ENCODE measurements around the gene KSR1. TPM values are rescaled to one million over a fixed set of nuclear protein-coding genes. Genes with fewer than 3 reads are reported as not detected.

Gene KSR1
- total RNA-seq, 2 experiments from 2014 or later = 19.4 to 25.3 TPM

DNA sequence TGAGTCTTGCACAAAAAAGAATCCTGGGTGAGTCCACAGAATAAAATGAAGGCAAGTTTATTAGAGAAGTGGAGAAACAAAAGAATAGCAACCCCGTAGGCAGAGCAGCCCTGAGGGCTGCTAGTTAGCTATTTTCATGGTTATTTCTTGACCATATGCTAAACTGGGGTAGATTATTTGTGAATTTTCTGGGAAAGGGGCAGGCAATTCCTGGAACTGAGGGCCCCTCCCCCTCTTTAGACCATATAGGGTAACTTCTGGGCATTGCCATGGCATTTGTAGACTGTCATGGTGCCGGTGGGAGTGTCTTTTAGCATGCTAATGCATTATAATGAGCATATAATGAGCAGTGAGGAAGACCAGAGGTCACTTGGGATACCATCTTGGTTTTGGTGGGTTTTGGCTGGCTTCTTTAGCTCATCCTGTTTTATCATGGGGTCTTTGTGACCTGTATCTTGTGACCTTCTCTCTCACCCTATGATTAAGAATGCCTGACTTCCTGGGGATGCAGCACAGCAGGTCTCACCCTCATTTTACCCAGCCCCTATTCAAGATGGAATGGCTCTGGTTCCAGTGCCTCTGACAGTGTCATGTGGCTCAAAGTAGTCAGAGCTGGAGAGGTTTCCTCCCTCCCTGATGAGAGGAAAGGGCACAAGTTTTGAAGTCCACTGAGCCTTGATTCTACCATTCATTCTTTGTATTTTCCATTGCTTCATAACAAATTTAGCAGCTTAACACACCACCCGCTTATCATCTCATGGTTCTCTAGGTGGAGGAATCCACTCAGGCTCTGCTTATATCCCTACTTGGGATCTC, 119.1 kb downstream of the KSR1 start:
- no peak overlapping the region for H3K27ac Mint-ChIP-seq
- H3K4me1 Mint-ChIP-seq (ENCODE audit: low read depth) = no peaks in the 10 kb centered on the region
- intact Hi-C loops (cut with DNase I, micrococcal nuclease) = no loop called here
- H3K4me1 ChIP-seq (ENCODE audit: insufficient read depth, low read length) = peaks cover 6% of the 10 kb centered on the region
- ATAC-seq (ENCODE audit: poor library complexity) (no peak), DNase-seq (no peak)
- H3K9me3 Mint-ChIP-seq = no peaks in the 10 kb centered on the region
- H3K36me3 Mint-ChIP-seq (ENCODE audit: low read depth) = no peaks in the 10 kb centered on the region
- H3K9me3 ChIP-seq (ENCODE audit: control insufficient read depth in 1 of 2, insufficient read depth in 1 of 2, low read length in 2 of 2) = peaks cover 0 to 3% of the 10 kb centered on the region in 2 experiments
- CTCF ChIA-PET = no interaction called here
- POLR2A ChIA-PET = no interaction called here
- H3K27me3 ChIP-seq (ENCODE audit: control insufficient read depth in 1 of 2, insufficient read depth in 2 of 2, low read length in 2 of 2) = no peaks in the 10 kb centered on the region
- TF ChIP-seq, protein P1, sequence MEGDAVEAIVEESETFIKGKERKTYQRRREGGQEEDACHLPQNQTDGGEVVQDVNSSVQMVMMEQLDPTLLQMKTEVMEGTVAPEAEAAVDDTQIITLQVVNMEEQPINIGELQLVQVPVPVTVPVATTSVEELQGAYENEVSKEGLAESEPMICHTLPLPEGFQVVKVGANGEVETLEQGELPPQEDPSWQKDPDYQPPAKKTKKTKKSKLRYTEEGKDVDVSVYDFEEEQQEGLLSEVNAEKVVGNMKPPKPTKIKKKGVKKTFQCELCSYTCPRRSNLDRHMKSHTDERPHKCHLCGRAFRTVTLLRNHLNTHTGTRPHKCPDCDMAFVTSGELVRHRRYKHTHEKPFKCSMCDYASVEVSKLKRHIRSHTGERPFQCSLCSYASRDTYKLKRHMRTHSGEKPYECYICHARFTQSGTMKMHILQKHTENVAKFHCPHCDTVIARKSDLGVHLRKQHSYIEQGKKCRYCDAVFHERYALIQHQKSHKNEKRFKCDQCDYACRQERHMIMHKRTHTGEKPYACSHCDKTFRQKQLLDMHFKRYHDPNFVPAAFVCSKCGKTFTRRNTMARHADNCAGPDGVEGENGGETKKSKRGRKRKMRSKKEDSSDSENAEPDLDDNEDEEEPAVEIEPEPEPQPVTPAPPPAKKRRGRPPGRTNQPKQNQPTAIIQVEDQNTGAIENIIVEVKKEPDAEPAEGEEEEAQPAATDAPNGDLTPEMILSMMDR (IDR thresholded peaks at IDR 0.05) = no peak
- H3K4me3 ChIP-seq (ENCODE audit: low read length) = no peak overlapping the region
- H3K27me3 Mint-ChIP-seq = no peaks in the 10 kb centered on the region
- no peak overlapping the region for H3K4me3 Mint-ChIP-seq
- H3K27ac ChIP-seq (ENCODE audit: low read depth in 1 of 2, low read length in 2 of 2) = no peak overlapping the region
- no peaks in the 10 kb centered on the region for H3K36me3 ChIP-seq (ENCODE audit: insufficient read depth, low read length)

DNA sequence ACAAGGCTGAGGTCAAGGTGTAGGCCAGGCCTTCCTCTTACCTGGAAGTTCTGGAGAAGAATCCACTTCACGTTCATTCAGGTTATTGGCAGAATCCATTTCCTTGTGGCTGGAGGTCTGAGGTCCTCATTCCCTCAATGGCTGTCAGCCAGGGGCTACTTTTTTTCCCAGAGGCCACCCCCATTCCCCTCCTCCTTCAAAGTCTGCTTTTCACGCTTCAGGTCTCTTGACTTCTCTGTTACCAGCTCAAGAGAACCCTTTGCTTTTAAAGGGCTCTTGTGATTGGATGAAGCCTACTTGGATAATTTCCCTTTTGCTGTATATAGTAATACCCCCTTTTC, 119.6 kb downstream of the KSR1 start:
- no peaks in the 10 kb centered on the region for H3K4me1 Mint-ChIP-seq (ENCODE audit: low read depth)

DNA sequence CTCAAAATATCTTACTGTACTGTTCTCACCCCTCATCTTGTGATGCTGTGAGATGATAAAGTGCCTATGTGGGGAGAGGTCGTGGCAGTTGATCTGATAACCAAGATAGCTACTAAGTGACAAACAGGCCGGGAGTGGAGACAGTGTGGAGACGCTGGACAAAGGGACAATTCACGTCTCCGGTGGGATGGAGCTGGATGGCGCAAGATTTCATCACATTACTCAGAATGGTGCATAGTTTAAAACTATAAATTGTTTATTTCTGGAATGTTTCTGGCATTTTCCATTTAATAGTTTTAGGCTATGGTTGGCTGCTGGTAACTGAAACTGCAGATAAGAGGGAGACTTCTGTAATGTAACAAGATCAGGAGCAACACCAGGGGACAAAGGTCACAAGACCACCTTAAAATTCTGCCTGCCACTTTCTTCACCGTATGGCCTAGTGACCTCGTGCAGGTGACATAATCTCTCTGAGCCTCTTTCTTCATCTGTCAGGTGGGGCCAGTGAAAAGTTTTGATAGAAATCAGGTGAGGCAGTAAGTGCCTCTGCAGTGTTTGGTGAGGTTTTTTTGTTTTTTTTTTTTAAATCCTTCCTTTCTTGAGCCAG, 120.3 kb downstream of the KSR1 start:
- Histone ChIP-seq H3K27ac (ENCODE audit: low read depth in 1 of 2, low read length in 2 of 2) (no peak overlapping the region), H3K9me3 (ENCODE audit: control insufficient read depth in 1 of 2, insufficient read depth in 1 of 2, low read length in 2 of 2) (peaks cover 0 to 3% of the 10 kb centered on the region in 2 experiments), H3K27me3 (ENCODE audit: control insufficient read depth in 1 of 2, insufficient read depth in 2 of 2, low read length in 2 of 2) (no peaks in the 10 kb centered on the region), H3K36me3 (ENCODE audit: insufficient read depth, low read length) (no peaks in the 10 kb centered on the region), H3K4me3 (ENCODE audit: low read length) (no peak overlapping the region), H3K4me1 (ENCODE audit: insufficient read depth, low read length) (peaks cover 6% of the 10 kb centered on the region)
- H3K9me3 Mint-ChIP-seq = no peaks in the 10 kb centered on the region
- DNase-seq (no peak), ATAC-seq (ENCODE audit: poor library complexity) (no peak)
- intact Hi-C loops (cut with DNase I, micrococcal nuclease) = no loop called here
- H3K4me3 Mint-ChIP-seq = no peak overlapping the region
- no peaks in the 10 kb centered on the region for H3K4me1 Mint-ChIP-seq (ENCODE audit: low read depth)
- H3K27ac Mint-ChIP-seq = no peak overlapping the region
- POLR2A ChIA-PET = no interaction called here
- no peaks in the 10 kb centered on the region for H3K27me3 Mint-ChIP-seq
- no peaks in the 10 kb centered on the region for H3K36me3 Mint-ChIP-seq (ENCODE audit: low read depth)
- CTCF ChIA-PET = no interaction called here
- TF ChIP-seq, protein P1 (IDR thresholded peaks at IDR 0.05) = no peak

More for the DNA sequence above, 119.6 kb downstream of the KSR1 start:
- Mint-ChIP-seq H3K27me3 (no peaks in the 10 kb centered on the region), H3K27ac (no peak overlapping the region), H3K36me3 (ENCODE audit: low read depth) (no peaks in the 10 kb centered on the region), H3K9me3 (no peaks in the 10 kb centered on the region), H3K4me3 (no peak overlapping the region)
- ChIA-PET CTCF (no interaction called here), POLR2A (no interaction called here)
- H3K4me1 ChIP-seq (ENCODE audit: insufficient read depth, low read length) = peaks cover 6% of the 10 kb centered on the region
- H3K27ac ChIP-seq (ENCODE audit: low read depth in 1 of 2, low read length in 2 of 2) = no peak overlapping the region
- H3K27me3 ChIP-seq (ENCODE audit: control insufficient read depth in 1 of 2, insufficient read depth in 2 of 2, low read length in 2 of 2) = no peaks in the 10 kb centered on the region
- no peaks in the 10 kb centered on the region for H3K36me3 ChIP-seq (ENCODE audit: insufficient read depth, low read length)
- intact Hi-C loops (cut with DNase I, micrococcal nuclease) = no loop called here
- H3K9me3 ChIP-seq (ENCODE audit: control insufficient read depth in 1 of 2, insufficient read depth in 1 of 2, low read length in 2 of 2) = peaks cover 0 to 3% of the 10 kb centered on the region in 2 experiments
- ATAC-seq (ENCODE audit: poor library complexity) (no peak), DNase-seq (no peak)
- H3K4me3 ChIP-seq (ENCODE audit: low read length) = no peak overlapping the region
- TF ChIP-seq, protein P1 (IDR thresholded peaks at IDR 0.05) = no peak
